Transverse colon (tissue), 4 donors: Measurements from ENCODE around the gene NSUN5.

Source experiments
- CTCF ChIP-seq, 5 experiments: fragments of 200-600 bp in 3 of 5; fragments of 450-650 bp in 2 of 5; sonication (generic) in 3 of 5; IDR thresholded peaks; 1 replicate in 2 of 5; 2 replicates in 3 of 5; pipeline ENCODE4 v1.5.1; 2016 to 2017; ENCODE audit warnings: antibody characterized with exemption in 5 of 5, inconsistent platforms in 3 of 5, mild to moderate bottlenecking in 2 of 5, moderate library complexity in 1 of 5
- POLR2A ChIP-seq: fragments of 450-650 bp; IDR thresholded peaks from one replicate; pipeline ENCODE4 v1.6.1; 2016; ENCODE audit warnings: antibody characterized with exemption, mild to moderate bottlenecking, moderate library complexity
- POLR2AphosphoS5 ChIP-seq, 3 donors: sonication (generic); formaldehyde crosslinking; IDR thresholded peaks; one replicate each; pipeline ENCODE4 v1.6.1; 2016; ENCODE audit warnings: antibody characterized with exemption in 3 of 3

GRCh38 chr7:73308074-73308664, 457 bp downstream of the NSUN5 start:
- TF ChIP-seq CTCF (IDR thresholded peaks at IDR 0.05): no peak
- TF ChIP-seq POLR2A: no peak
- TF ChIP-seq POLR2AphosphoS5 (IDR thresholded peaks at IDR 0.05): no peak
